GM21360 (cell line): Measurements from ENCODE around the gene STAU1.
"Not testable (repeated sequence)": the region's sequence is repeated elsewhere in the genome, so short reads cannot be mapped to it uniquely, and the experiment has no call there.

Experiments used
- ATAC-seq: cut with Tn5 transposase; IDR thresholded peaks from one replicate; pipeline ENCODE4 v1.9.1; 2021; ENCODE audit warnings: mild to moderate bottlenecking, moderate library complexity; ENCODE audit not compliant: unreplicated experiment

The STAU1 gene

DNA sequence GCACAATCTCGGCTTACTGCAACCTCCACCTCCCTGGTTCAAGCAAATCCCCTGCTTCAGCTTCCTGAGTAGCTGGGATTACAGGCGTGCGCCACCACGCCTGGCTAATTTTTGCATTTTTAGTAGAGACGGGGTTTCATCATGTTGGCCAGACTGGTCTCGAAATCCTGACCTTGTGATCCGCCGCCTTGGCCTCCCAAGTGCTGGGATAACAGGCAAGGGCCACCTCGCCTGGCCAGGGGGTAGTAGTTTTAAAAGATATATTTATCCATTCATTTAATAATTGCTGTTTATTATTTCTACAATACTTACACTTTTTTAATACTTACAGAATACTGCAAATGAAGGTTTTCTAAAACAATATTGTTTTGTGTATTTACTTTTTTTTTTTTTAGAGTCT is 15.6 kb upstream of the STAU1 start:
- ATAC-seq = no peak

GRCh38 chr20:49203011-49203410 is 14.9 kb upstream of the STAU1 start:
- no peak for ATAC-seq

DNA sequence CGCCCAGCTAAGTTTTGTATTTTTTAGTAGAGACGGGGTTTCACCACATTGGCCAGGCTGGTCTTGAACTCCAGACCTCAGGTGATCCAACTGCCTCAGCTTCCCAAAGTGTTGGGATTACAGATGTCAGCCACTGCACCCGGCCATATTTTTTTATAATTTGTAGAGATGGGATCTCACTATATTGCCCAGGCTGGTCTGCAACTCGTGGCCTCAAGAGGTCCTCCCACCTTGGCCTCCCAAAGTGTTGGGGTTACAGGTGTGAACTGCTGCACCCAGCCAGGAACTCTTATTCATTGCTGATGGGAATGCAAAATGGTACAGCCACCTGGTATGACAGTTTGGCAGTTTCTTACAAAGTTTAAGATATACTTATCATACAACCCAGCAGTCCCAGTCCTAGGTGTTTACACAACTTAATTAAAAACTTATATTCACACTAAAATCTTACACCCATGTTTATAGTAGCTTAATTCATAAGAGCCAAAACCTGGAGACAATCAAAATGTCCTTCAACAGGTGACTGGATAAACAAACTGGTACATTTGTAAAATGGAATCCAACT is 11.7 kb upstream of the STAU1 start:
- ATAC-seq = no peak

GRCh38 chr20:49192944-49193518 is 4.9 kb upstream of the STAU1 start:
- ATAC-seq = not testable (repeated sequence)

GRCh38 chr20:49187330-49187850 is 744 bp downstream of the STAU1 start:
- no peak for ATAC-seq

- no peak for ATAC-seq
Measured at GRCh38 chr20:49186535-49187329, 1.4 kb downstream of the STAU1 start.

DNA sequence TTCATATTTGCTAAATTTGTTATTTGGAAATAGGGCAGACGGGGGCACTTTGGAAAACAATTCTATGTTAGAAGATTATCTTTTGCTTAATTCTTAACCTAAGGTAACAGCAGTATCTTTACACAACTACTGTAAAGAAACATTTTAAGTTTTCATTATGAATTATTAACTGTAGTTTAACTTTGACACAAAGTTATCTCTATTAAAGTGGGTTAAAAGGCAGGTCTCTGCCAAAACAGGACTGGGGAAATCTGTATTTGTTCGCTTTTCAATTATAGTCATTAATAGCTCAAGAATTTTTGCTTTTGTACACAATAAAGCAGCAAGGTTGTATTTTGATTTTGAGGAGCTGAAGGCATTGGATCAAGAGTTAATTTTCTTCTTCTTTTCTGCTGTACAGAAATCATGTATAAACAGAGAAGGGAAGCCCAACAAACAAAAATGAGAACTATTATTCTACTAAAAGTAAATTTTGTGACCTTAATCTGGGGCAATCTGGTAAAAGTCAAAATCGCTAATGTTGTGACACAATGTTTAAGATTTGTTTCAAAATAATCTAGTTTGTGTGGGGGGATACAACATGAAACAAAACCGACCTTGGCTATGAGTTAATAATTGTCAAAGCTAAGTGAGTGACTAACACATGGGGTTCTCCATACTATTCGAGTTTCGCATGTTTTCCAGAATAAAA is 2.9 kb downstream of the STAU1 start:
- no peak for ATAC-seq

- no peak for ATAC-seq
Measured at GRCh38 chr20:49184691-49185070, 3.5 kb downstream of the STAU1 start.

DNA sequence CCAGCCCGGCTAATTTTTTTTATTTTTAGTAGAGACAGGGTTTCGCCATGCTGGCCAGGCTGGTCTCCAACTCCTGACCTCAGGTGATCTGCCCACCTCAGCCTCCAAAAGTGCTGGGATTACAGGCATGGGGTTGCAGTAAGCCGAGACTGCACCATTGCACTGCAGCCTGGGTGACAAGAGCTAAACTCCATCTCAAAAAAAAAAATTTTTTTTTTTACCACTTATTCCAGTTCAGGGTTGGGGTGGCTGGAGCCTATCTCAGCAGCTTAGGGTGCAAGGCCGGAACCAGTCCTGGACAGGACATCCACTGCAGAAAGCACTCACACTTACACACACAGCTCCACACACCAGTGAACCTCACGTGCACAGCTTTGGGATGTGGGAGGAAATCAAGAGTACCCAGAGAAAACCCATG is 4.0 kb downstream of the STAU1 start:
- not testable (repeated sequence) for ATAC-seq

DNA sequence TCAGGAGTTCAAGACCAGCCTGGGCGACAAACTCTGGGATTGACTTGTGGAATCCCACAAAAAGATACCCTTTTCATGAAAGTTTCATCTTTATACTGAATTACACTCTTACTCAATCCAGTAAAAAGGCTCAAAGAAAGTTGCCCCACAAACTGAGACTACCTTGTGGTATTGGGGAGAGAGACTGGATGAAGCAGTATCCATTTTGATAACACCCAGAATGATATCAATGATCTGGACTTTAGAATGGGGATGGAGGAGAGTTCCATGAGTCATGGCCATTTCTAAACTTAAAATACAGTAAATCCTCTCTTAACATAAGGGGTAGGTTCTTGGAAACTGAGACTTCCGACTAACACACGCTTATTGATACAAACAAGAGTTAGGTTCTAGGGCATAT is 4.7 kb downstream of the STAU1 start:
- no peak for ATAC-seq

GRCh38 chr20:49181265-49181877 is 6.8 kb downstream of the STAU1 start:
- no peak for ATAC-seq

- no peak for ATAC-seq
Measured at GRCh38 chr20:49179368-49180277, 8.5 kb downstream of the STAU1 start.

GRCh38 chr20:49174183-49174582 is 14.0 kb downstream of the STAU1 start:
- ATAC-seq = no peak

DNA sequence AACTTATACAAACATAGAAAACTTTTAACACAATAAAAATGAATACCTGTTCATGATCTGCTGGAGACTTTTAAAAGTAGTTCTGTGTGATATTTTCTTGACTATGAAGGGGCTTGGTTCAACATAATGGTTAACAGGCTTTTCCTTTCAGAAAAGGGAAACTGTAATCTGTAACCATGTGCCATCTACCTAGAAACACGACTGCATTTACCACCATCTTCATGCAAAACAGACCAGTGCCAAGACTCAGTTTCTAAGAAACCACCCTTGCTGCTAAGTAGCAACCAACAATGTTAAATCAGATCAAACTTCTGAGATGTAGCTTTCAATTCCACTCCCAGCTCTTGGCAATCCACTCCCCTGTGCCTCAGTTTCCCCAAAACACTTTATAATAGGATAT is 15.7 kb downstream of the STAU1 start:
- no peak for ATAC-seq

GRCh38 chr20:49171909-49172308 is 16.2 kb downstream of the STAU1 start:
- ATAC-seq = no peak

GRCh38 chr20:49170714-49171113 is 17.4 kb downstream of the STAU1 start:
- no peak for ATAC-seq

DNA sequence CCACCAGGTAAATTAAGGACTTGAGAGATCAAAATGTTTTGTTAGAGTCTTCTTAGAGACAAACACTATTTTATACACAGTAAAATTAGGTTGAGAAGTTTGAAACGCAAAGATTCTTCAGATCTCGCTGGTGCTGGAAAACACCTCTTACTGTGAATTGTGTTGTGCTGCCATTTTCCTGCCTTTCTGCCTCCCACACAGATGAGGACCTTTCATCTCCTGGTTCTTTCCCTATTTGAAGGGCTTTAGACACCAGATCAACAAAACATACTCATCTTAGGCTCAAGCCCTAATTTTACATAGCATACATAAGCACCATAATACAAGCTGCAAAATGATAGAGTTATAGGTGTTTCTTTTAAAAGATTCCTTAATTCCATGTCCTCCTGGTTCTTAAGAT is 18.6 kb downstream of the STAU1 start:
- ATAC-seq = no peak

- not testable (repeated sequence) for ATAC-seq
Measured at GRCh38 chr20:49168864-49169263, 19.3 kb downstream of the STAU1 start.

- no peak for ATAC-seq
Measured at GRCh38 chr20:49167811-49168507, 20.2 kb downstream of the STAU1 start.
